SK-N-SH (cell line): ENCODE results near the gene PPP1R9B.

Source experiments
- CHD2 ChIP-seq: fragments of 150-350 bp; IDR thresholded peaks from 2 replicates; pipeline ENCODE4 v1.6.1; 2018; ENCODE audit warnings: low read length; ENCODE audit not compliant: partially characterized antibody
- CTCF ChIP-seq: fragments of 200-600 bp; sonication (generic); IDR thresholded peaks from 2 replicates; pipeline ENCODE4 v1.6.1; 2017; ENCODE audit warnings: antibody characterized with exemption, mild to moderate bottlenecking, moderate library complexity
- FOXM1 ChIP-seq: IDR thresholded peaks from 2 replicates; pipeline ENCODE4 v1.4.0; 2012; ENCODE audit warnings: low read depth, mild to moderate bottlenecking
- GATA2 ChIP-seq: sonication (generic); formaldehyde crosslinking; IDR thresholded peaks from 2 replicates; pipeline ENCODE4 v1.5.0; 2020; ENCODE audit warnings: mild to moderate bottlenecking, missing genetic modification reagents
- MAX ChIP-seq: IDR thresholded peaks from 2 replicates; pipeline ENCODE4 v1.4.0; 2012; ENCODE audit warnings: low read depth
- NFIC ChIP-seq: IDR thresholded peaks from 2 replicates; pipeline ENCODE4 v1.4.0; 2012; ENCODE audit warnings: borderline replicate concordance
- NRF1 ChIP-seq: IDR thresholded peaks from 2 replicates; pipeline ENCODE4 v1.6.1; 2012; ENCODE audit warnings: low read depth, mild to moderate bottlenecking, low read length
- POLR2AphosphoS5 ChIP-seq: IDR thresholded peaks from 2 replicates; pipeline ENCODE4 v1.6.1; 2012; ENCODE audit warnings: low read depth, low read length
- RCOR1 ChIP-seq: fragments of 150-350 bp; IDR thresholded peaks from 2 replicates; pipeline ENCODE4 v1.6.1; 2017; ENCODE audit warnings: antibody characterized with exemption, low read length
- RFX5 ChIP-seq: IDR thresholded peaks from 2 replicates; pipeline ENCODE4 v1.6.1; 2012; ENCODE audit warnings: mild to moderate bottlenecking, improper control_type of control experiment, low read length
- RXRA ChIP-seq: IDR thresholded peaks from 2 replicates; pipeline ENCODE4 v1.4.0; 2012; ENCODE audit warnings: low read depth, mild to moderate bottlenecking, borderline replicate concordance
- SIN3A ChIP-seq: IDR thresholded peaks from 2 replicates; pipeline ENCODE4 v1.6.1; 2012; ENCODE audit warnings: low read depth, mild to moderate bottlenecking, low read length, moderate library complexity, borderline replicate concordance
- SMC3 ChIP-seq: IDR thresholded peaks from 2 replicates; pipeline ENCODE4 v1.6.1; 2012; ENCODE audit warnings: low read depth, low read length, improper control_type of control experiment
- YY1 ChIP-seq: IDR thresholded peaks from 2 replicates; pipeline ENCODE4 v1.4.0; 2012; ENCODE audit warnings: low read depth, mild to moderate bottlenecking

GRCh38 chr17:50139185-50139783 lies 11.2 kb downstream of the PPP1R9B start:
- TF ChIP-seq CTCF = no peak
- no peak for TF ChIP-seq RXRA
- no peak for TF ChIP-seq NFIC
- TF ChIP-seq POLR2AphosphoS5 = no peak
- no peak for TF ChIP-seq CHD2
- TF ChIP-seq RFX5 = no peak
- TF ChIP-seq RCOR1 = no peak
- TF ChIP-seq FOXM1 = no peak
- TF ChIP-seq GATA2 (CRISPR knock-in tag) = no peak
- TF ChIP-seq SMC3 = no peak
- no peak for TF ChIP-seq YY1
- no peak for TF ChIP-seq NRF1
- no peak for TF ChIP-seq MAX
- no peak for TF ChIP-seq SIN3A
